WTC11 (cell line): ENCODE measurements around the gene TMEM239.
"Not testable (repeated sequence)": the region's sequence is repeated elsewhere in the genome, so short reads cannot be mapped to it uniquely, and the experiment has no call there.

ENCODE experiments used
- CBFB ChIP-seq: sonication (generic); formaldehyde crosslinking; IDR thresholded peaks from 2 replicates; pipeline ENCODE4 v1.8.1; 2022; ENCODE audit warnings: mild to moderate bottlenecking, low read depth, missing genetic modification reagents
- CTCF ChIP-seq: fragments of 200-600 bp; IDR thresholded peaks from 2 replicates; pipeline ENCODE4 v1.8.0; 2022; ENCODE audit warnings: antibody characterized with exemption
- IRF2 ChIP-seq: sonication (generic); formaldehyde crosslinking; IDR thresholded peaks from 2 replicates; pipeline ENCODE4 v1.8.0; 2022; ENCODE audit warnings: low read depth, missing genetic modification reagents, borderline replicate concordance
- JUN ChIP-seq: sonication (generic); formaldehyde crosslinking; IDR thresholded peaks from 2 replicates; pipeline ENCODE4 v1.8.0; 2023; ENCODE audit warnings: mild to moderate bottlenecking, missing genetic modification reagents
- PREB ChIP-seq: sonication (generic); formaldehyde crosslinking; IDR thresholded peaks from 2 replicates; pipeline ENCODE4 v1.8.1; 2022; ENCODE audit warnings: mild to moderate bottlenecking, missing genetic modification reagents, moderate library complexity, borderline replicate concordance
- RELA ChIP-seq: sonication (generic); formaldehyde crosslinking; IDR thresholded peaks from 2 replicates; pipeline ENCODE4 v1.8.1; 2022; ENCODE audit warnings: missing genetic modification reagents, mild to moderate bottlenecking, borderline replicate concordance
- STAT6 ChIP-seq: sonication (generic); formaldehyde crosslinking; conservative IDR thresholded peaks from 2 replicates; pipeline ENCODE4 v1.8.1; 2023; ENCODE audit warnings: mild to moderate bottlenecking, low read depth, missing genetic modification reagents, moderate library complexity
- ZBTB21 ChIP-seq: sonication (generic); formaldehyde crosslinking; IDR thresholded peaks from 2 replicates; pipeline ENCODE4 v1.8.1; 2023; ENCODE audit warnings: mild to moderate bottlenecking, missing genetic modification reagents, borderline replicate concordance
- ZNF232 ChIP-seq: sonication (generic); formaldehyde crosslinking; IDR thresholded peaks from 2 replicates; pipeline ENCODE4 v1.8.0; 2022; ENCODE audit warnings: mild to moderate bottlenecking, missing genetic modification reagents
- ZNF425 ChIP-seq: fragments of 250-450 bp; sonication (Bioruptor Pico); conservative IDR thresholded peaks from 2 replicates; pipeline ENCODE4 v1.9.0; 2021; ENCODE audit warnings: mild to moderate bottlenecking
- TF ChIP-seq, protein P1 (sequence below): sonication (generic); formaldehyde crosslinking; IDR thresholded peaks from 2 replicates; pipeline ENCODE4 v1.8.1; 2023; ENCODE audit warnings: mild to moderate bottlenecking, moderate library complexity, missing genetic modification reagents
- TF ChIP-seq, protein P2 (sequence below): sonication (generic); formaldehyde crosslinking; conservative IDR thresholded peaks from 2 replicates; pipeline ENCODE4 v1.8.1; 2022; ENCODE audit warnings: mild to moderate bottlenecking, missing genetic modification reagents
- TF ChIP-seq, protein P3 (sequence below): sonication (generic); formaldehyde crosslinking; IDR thresholded peaks from 2 replicates; pipeline ENCODE4 v1.8.1; 2023; ENCODE audit warnings: mild to moderate bottlenecking, missing genetic modification reagents

DNA sequence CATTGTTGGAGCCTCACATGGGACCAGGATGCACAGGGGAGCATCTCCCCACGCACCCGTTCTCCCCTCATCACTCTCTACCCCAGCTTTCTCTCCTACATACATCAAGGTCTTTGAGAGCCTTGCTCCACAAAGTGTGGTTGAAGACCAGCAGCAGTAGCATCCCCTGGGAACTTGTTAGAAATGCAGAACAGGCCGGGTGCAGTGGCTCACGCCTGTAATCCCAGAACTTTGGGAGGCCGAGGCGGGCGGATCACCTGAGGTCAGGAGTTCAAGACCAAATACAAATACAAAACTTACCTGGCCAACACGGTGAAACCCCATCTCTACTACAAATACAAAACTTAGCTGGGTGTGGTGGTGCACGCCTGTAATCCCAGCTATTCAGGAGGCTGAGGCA lies 8.2 kb upstream of the TMEM239 start:
- TF ChIP-seq CTCF; CBFB; PREB; ZNF425 (CRISPR knock-in tag); IRF2 (CRISPR knock-in tag); RELA; ZBTB21 (CRISPR knock-in tag); JUN (CRISPR knock-in tag); STAT6 (CRISPR knock-in tag); ZNF232 (CRISPR knock-in tag): not testable (repeated sequence)
- TF ChIP-seq, protein P1, sequence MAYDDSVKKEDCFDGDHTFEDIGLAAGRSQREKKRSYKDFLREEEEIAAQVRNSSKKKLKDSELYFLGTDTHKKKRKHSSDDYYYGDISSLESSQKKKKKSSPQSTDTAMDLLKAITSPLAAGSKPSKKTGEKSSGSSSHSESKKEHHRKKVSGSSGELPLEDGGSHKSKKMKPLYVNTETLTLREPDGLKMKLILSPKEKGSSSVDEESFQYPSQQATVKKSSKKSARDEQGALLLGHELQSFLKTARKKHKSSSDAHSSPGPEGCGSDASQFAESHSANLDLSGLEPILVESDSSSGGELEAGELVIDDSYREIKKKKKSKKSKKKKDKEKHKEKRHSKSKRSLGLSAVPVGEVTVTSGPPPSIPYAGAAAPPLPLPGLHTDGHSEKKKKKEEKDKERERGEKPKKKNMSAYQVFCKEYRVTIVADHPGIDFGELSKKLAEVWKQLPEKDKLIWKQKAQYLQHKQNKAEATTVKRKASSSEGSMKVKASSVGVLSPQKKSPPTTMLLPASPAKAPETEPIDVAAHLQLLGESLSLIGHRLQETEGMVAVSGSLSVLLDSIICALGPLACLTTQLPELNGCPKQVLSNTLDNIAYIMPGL (CRISPR knock-in tag), result not testable (repeated sequence)
- TF ChIP-seq, protein P2, sequence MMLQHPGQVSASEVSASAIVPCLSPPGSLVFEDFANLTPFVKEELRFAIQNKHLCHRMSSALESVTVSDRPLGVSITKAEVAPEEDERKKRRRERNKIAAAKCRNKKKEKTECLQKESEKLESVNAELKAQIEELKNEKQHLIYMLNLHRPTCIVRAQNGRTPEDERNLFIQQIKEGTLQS (CRISPR knock-in tag), result not testable (repeated sequence)
- TF ChIP-seq, protein P3, sequence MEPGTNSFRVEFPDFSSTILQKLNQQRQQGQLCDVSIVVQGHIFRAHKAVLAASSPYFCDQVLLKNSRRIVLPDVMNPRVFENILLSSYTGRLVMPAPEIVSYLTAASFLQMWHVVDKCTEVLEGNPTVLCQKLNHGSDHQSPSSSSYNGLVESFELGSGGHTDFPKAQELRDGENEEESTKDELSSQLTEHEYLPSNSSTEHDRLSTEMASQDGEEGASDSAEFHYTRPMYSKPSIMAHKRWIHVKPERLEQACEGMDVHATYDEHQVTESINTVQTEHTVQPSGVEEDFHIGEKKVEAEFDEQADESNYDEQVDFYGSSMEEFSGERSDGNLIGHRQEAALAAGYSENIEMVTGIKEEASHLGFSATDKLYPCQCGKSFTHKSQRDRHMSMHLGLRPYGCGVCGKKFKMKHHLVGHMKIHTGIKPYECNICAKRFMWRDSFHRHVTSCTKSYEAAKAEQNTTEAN (CRISPR knock-in tag), result not testable (repeated sequence)
